DND-41 (cell line): ENCODE data around the gene DNAH11.

Source experiments
- ATAC-seq: fragments of 200-7000 bp; cut with Tn5 transposase; 3 replicates; pipeline ENCODE4 v1.9.1; 2021; ENCODE audit warnings: low read depth; ENCODE audit not compliant: insufficient read depth
- DNase-seq: peaks from one replicate; pipeline ENCODE4 v3.0.0-alpha.2; 2020
- H2AFZ ChIP-seq: 2 replicates; pipeline ENCODE4 v1.6.0; 2012; ENCODE audit warnings: low read depth, low read length
- H3K27ac ChIP-seq: 2 replicates; pipeline ENCODE4 v1.5.1; 2012; ENCODE audit warnings: low read length, inconsistent platforms
- H3K27me3 ChIP-seq: fragments of 200-600 bp; sonication (generic); 2 replicates; pipeline ENCODE4 v1.6.0; 2012; ENCODE audit warnings: low read length, mild to moderate bottlenecking, inconsistent platforms; ENCODE audit not compliant: insufficient read depth, poor library complexity
- H3K36me3 ChIP-seq: 2 replicates; pipeline ENCODE4 v1.5.1; 2012; ENCODE audit warnings: low read length, inconsistent platforms; ENCODE audit not compliant: insufficient read depth
- H3K4me1 ChIP-seq: 2 replicates; pipeline ENCODE4 v1.5.1; 2012; ENCODE audit warnings: mild to moderate bottlenecking, low read length; ENCODE audit not compliant: insufficient read depth
- H3K4me2 ChIP-seq: 2 replicates; pipeline ENCODE4 v1.6.0; 2012; ENCODE audit warnings: mild to moderate bottlenecking, moderate library complexity, low read length, inconsistent platforms; ENCODE audit not compliant: insufficient read depth
- H3K4me3 ChIP-seq, 2 experiments: fragments of 200-600 bp in 1 of 2; shearing (Covaris generic) in 1 of 2; 2 replicates each; pipeline ENCODE4 v1.5.1; 2012 to 2016; ENCODE audit warnings: inconsistent platforms in 2 of 2, low read length in 2 of 2, mild to moderate bottlenecking in 2 of 2, low read depth in 1 of 2, moderate library complexity in 1 of 2
- H3K79me2 ChIP-seq: 2 replicates; pipeline ENCODE4 v1.6.0; 2012; ENCODE audit warnings: low read length, inconsistent platforms; ENCODE audit not compliant: insufficient read depth
- H3K9ac ChIP-seq: 2 replicates; pipeline ENCODE4 v1.6.0; 2012; ENCODE audit warnings: low read depth, mild to moderate bottlenecking, inconsistent platforms, low read length, moderate library complexity
- H3K9me3 ChIP-seq: 2 replicates; pipeline ENCODE4 v1.5.1; 2012; ENCODE audit warnings: low read length, moderate library complexity, mild to moderate bottlenecking, inconsistent platforms; ENCODE audit not compliant: insufficient read depth, severe bottlenecking
- H4K20me1 ChIP-seq: 2 replicates; pipeline ENCODE4 v1.6.0; 2012; ENCODE audit warnings: low read length; ENCODE audit not compliant: insufficient read depth
- EZH2 ChIP-seq: IDR thresholded peaks from 3 replicates; pipeline ENCODE4 v1.6.1; 2012; ENCODE audit warnings: borderline replicate concordance, low read depth, mild to moderate bottlenecking, moderate library complexity, low read length, inconsistent platforms; ENCODE audit not compliant: severe bottlenecking
- TF ChIP-seq, protein P1 (sequence below): IDR thresholded peaks from 2 replicates; pipeline ENCODE4 v1.5.1; 2012; ENCODE audit warnings: borderline replicate concordance, low read length, moderate library complexity, mild to moderate bottlenecking; ENCODE audit not compliant: poor library complexity, severe bottlenecking; ENCODE audit errors: extremely low read depth

DNAH11 gene

DNA sequence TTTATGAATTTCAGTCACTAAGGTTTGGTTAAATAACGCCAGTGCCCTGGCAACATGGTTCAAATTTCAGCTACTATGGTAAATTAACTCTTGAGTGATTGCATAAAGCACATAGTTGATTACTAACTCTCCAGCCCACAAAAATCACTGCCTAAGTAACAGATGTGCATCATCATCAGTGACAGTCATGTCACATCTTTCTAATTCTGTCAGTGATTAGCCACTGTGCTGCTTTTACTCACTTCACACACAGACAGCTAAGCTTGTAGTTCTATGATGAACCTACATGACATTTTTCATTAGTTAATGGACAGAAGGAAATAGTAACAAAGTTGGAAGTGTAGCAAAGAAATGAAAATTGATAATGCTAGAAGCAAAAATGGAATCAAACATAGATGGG is 108.9 kb downstream of the DNAH11 start:
- H3K4me1 ChIP-seq, result no peaks in the 10 kb centered on the region

DNA sequence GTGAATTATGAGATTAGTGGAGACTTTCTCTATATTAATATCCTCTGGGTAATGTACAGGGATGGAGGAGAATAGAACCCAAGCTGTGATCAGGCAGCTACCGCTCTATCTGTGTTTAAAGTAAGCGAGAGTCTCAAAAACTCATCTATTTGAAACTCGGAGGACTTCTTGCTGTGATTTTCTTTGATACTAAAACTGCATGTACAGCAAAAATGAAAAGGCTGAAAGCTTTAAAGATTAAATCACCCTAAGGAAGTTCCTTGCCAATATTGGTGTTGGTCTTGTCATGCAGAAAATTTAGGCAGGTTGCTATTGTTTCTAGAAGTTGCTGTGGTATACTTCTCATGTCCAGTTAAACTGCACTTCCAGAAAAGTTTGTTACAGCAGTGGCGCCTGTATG is 110.8 kb downstream of the DNAH11 start:
- no peaks in the 10 kb centered on the region for H3K36me3 ChIP-seq
- no peaks in the 10 kb centered on the region for H4K20me1 ChIP-seq
- TF ChIP-seq, protein P1, sequence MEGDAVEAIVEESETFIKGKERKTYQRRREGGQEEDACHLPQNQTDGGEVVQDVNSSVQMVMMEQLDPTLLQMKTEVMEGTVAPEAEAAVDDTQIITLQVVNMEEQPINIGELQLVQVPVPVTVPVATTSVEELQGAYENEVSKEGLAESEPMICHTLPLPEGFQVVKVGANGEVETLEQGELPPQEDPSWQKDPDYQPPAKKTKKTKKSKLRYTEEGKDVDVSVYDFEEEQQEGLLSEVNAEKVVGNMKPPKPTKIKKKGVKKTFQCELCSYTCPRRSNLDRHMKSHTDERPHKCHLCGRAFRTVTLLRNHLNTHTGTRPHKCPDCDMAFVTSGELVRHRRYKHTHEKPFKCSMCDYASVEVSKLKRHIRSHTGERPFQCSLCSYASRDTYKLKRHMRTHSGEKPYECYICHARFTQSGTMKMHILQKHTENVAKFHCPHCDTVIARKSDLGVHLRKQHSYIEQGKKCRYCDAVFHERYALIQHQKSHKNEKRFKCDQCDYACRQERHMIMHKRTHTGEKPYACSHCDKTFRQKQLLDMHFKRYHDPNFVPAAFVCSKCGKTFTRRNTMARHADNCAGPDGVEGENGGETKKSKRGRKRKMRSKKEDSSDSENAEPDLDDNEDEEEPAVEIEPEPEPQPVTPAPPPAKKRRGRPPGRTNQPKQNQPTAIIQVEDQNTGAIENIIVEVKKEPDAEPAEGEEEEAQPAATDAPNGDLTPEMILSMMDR, result no peak
- no peak for TF ChIP-seq EZH2
- H3K4me1 ChIP-seq, result no peaks in the 10 kb centered on the region
- H3K9me3 ChIP-seq, result no peaks in the 10 kb centered on the region
- ATAC-seq, result no peak
- no peak overlapping the region for H3K27ac ChIP-seq
- no peak for DNase-seq
- no peaks in the 10 kb centered on the region for H3K27me3 ChIP-seq
- H3K4me3 ChIP-seq, result no peak overlapping the region
- no peak overlapping the region for H3K4me2 ChIP-seq
- no peak overlapping the region for H3K9ac ChIP-seq
- no peak overlapping the region for H2AFZ ChIP-seq
- no peaks in the 10 kb centered on the region for H3K79me2 ChIP-seq

More for the DNA sequence above, 108.9 kb downstream of the DNAH11 start:
- Histone ChIP-seq H3K9me3 (no peaks in the 10 kb centered on the region), H3K9ac (no peak overlapping the region), H2AFZ (no peak overlapping the region), H3K27me3 (no peaks in the 10 kb centered on the region), H3K4me2 (no peak overlapping the region), H3K27ac (no peak overlapping the region), H3K4me3 (no peak overlapping the region), H3K79me2 (no peaks in the 10 kb centered on the region), H3K36me3 (no peaks in the 10 kb centered on the region), H4K20me1 (no peaks in the 10 kb centered on the region)
- TF ChIP-seq, protein P1, result no peak
- TF ChIP-seq EZH2, result no peak
- DNase-seq (no peak), ATAC-seq (no peak)

DNA sequence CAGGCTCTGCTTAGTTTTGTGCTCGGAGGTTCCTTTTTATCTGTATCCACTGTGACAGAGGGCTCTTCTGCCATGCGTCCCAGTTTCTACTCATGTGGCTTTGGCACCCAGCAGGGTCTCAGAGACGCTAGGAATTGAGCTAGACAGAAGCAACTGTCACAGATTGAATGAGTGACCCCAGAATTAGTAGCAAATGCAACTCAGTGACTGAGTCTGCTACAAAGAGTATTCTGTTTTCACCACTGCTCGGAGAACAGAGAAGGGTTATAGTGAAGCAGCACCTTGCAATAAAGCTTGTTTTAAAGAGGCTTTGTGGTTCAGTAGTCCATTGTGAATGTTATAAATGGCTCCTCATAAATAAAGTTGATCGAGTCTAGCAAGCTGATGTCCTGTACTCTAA is 113.2 kb downstream of the DNAH11 start:
- Histone ChIP-seq H4K20me1 (no peaks in the 10 kb centered on the region), H3K4me1 (no peaks in the 10 kb centered on the region), H3K4me2 (no peak overlapping the region), H3K27me3 (no peaks in the 10 kb centered on the region), H3K9ac (no peak overlapping the region), H3K4me3 (no peak overlapping the region), H3K79me2 (no peaks in the 10 kb centered on the region), H3K9me3 (no peaks in the 10 kb centered on the region), H3K36me3 (no peaks in the 10 kb centered on the region), H3K27ac (no peak overlapping the region), H2AFZ (no peak overlapping the region)
- no peak for DNase-seq
- ATAC-seq, result no peak
- no peak for TF ChIP-seq EZH2
- TF ChIP-seq, protein P1, result no peak

DNA sequence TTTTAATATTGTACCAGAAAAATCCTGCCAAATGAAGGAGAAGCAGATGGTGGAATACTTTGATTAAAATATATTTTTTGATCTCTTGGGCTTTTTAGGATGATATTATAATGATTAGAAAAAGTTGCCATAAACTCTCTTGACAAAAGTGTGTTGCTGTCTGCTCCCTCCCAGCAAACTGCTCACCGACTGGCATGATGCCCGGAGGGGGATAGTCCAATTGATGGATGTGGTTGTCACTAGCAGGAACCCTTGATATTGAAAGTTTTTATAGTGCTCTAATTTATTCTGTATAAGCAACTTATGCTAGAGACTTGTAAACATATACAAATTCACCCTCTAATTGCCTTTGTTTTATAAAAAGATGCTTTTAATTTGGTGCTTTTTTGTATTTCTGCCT is 114.0 kb downstream of the DNAH11 start:
- H3K4me3 ChIP-seq, result no peak overlapping the region
- TF ChIP-seq, protein P1, result no peak
- TF ChIP-seq EZH2, result no peak
- peaks cover 4% of the 10 kb centered on the region for H3K9me3 ChIP-seq
- no peak overlapping the region for H2AFZ ChIP-seq
- no peak for ATAC-seq
- no peak overlapping the region for H3K9ac ChIP-seq
- no peaks in the 10 kb centered on the region for H4K20me1 ChIP-seq
- no peak for DNase-seq
- no peaks in the 10 kb centered on the region for H3K27me3 ChIP-seq
- H3K36me3 ChIP-seq, result no peaks in the 10 kb centered on the region
- H3K4me1 ChIP-seq, result no peaks in the 10 kb centered on the region
- H3K27ac ChIP-seq, result no peak overlapping the region
- no peaks in the 10 kb centered on the region for H3K79me2 ChIP-seq
- no peak overlapping the region for H3K4me2 ChIP-seq
